ENCODE results near the gene CNOT8.
"Not testable (repeated sequence)": the region's sequence is repeated elsewhere in the genome, so short reads cannot be mapped to it uniquely, and the experiment has no call there.

CNOT8 gene

GRCh38 chr5:154858297-154858971 lies at the start of gene CNOT8:
Gene CNOT8 (plus strand): TSS chr5:154858627. CDS start chr5:154863279, 4,652 bp downstream.
- peak; percentile 88 for DNase-seq

GRCh38 chr5:154811239-154811638 lies 47.2 kb upstream of the CNOT8 start:
- DNase-seq = no peak

GRCh38 chr5:154811653-154812465 lies 46.6 kb upstream of the CNOT8 start:
- no peak for DNase-seq

GRCh38 chr5:154813158-154813557 lies 45.3 kb upstream of the CNOT8 start:
- no peak for DNase-seq

- no peak for DNase-seq
These were observed 44.7 kb upstream of the CNOT8 start for GRCh38 chr5:154813736-154814135.

GRCh38 chr5:154815025-154815424 lies 43.4 kb upstream of the CNOT8 start:
- no peak for DNase-seq

- no peak for DNase-seq
These were observed 42.7 kb upstream of the CNOT8 start for GRCh38 chr5:154815684-154816247.

- DNase-seq = no peak
These were observed 41.4 kb upstream of the CNOT8 start for GRCh38 chr5:154816891-154817492.

- no peak for DNase-seq
These were observed 40.6 kb upstream of the CNOT8 start for GRCh38 chr5:154817815-154818214.

- no peak for DNase-seq
These were observed 39.8 kb upstream of the CNOT8 start for GRCh38 chr5:154818471-154819116.

GRCh38 chr5:154819546-154819945 lies 38.9 kb upstream of the CNOT8 start:
- no peak for DNase-seq

- no peak for DNase-seq
These were observed 38.0 kb upstream of the CNOT8 start for GRCh38 chr5:154820383-154820782.

- DNase-seq = not testable (repeated sequence)
These were observed 35.5 kb upstream of the CNOT8 start for GRCh38 chr5:154822896-154823295.

GRCh38 chr5:154823605-154824004 lies 34.8 kb upstream of the CNOT8 start:
- DNase-seq = no peak

GRCh38 chr5:154824070-154824469 lies 34.4 kb upstream of the CNOT8 start:
- DNase-seq = no peak

- no peak for DNase-seq
These were observed 29.2 kb upstream of the CNOT8 start for GRCh38 chr5:154829181-154829588.

GRCh38 chr5:154829589-154830218 lies 28.7 kb upstream of the CNOT8 start:
- no peak for DNase-seq

GRCh38 chr5:154830219-154830595 lies 28.2 kb upstream of the CNOT8 start:
- DNase-seq = no peak

GRCh38 chr5:154830596-154830995 lies 27.8 kb upstream of the CNOT8 start:
- no peak for DNase-seq

GRCh38 chr5:154831451-154831850 lies 27.0 kb upstream of the CNOT8 start:
- no peak for DNase-seq

GRCh38 chr5:154832804-154833203 lies 25.6 kb upstream of the CNOT8 start:
- not testable (repeated sequence) for DNase-seq

- no peak for DNase-seq
These were observed 24.4 kb upstream of the CNOT8 start for GRCh38 chr5:154834053-154834452.

GRCh38 chr5:154835701-154836052 lies 22.8 kb upstream of the CNOT8 start:
- DNase-seq = not testable (repeated sequence)

Measured in NCI-H524 treated with DMSO at 0.1 percent for 48 hours (cell line).